Measurements from ENCODE around the gene ZSWIM4. TPM values are rescaled to one million over a fixed set of nuclear protein-coding genes. Genes with fewer than 3 reads are reported as not detected.

Gene ZSWIM4
- total RNA-seq, 2 donors from 2014 or later: 9.7 to 14.2 TPM

- intact Hi-C loops (cut with DNase I): loop anchor here (5.0 kb wide), 1 partner anchor 41 kb away; the partner anchor contains the start of gene ZSWIM4
- Histone ChIP-seq H3K36me3 (peaks cover 5 to 6% of the 10 kb centered on the region in 2 donors), H3K27ac (peak overlapping the region; percentile 98 to 99), H3K4me1 (replicated peaks) (peaks cover 25% of the 10 kb centered on the region), H3K9me3 (no peaks in the 10 kb centered on the region), H3K27me3 (replicated peaks; ENCODE audit: insufficient read depth) (no peaks in the 10 kb centered on the region), H3K4me3 (peak overlapping the region; percentile 91 to 96)
- no peak for DNase-seq (ENCODE audit: low spot score)
- no peak for TF ChIP-seq POLR2AphosphoS5 (IDR thresholded peaks at IDR 0.05)
- TF ChIP-seq CTCF (IDR thresholded peaks at IDR 0.05): no peak
- WGBS: 51% methylated on average over 18 of the region's 18 CpGs
Observed at GRCh38 chr19:13838435-13839129, 43.3 kb downstream of the ZSWIM4 start.

- Histone ChIP-seq H3K27me3 (replicated peaks; ENCODE audit: insufficient read depth) (no peaks in the 10 kb centered on the region), H3K27ac (peak overlapping the region; percentile 98 to 99), H3K9me3 (no peaks in the 10 kb centered on the region), H3K4me3 (peak overlapping the region; percentile 91 to 96), H3K36me3 (peaks cover 5 to 6% of the 10 kb centered on the region in 2 donors), H3K4me1 (replicated peaks) (peaks cover 18% of the 10 kb centered on the region)
- intact Hi-C loops (cut with DNase I): loop anchor here (5.0 kb wide), 1 partner anchor 42 kb away; the partner anchor contains the start of gene ZSWIM4
- peak; percentile 82 for TF ChIP-seq POLR2AphosphoS5 (IDR thresholded peaks at IDR 0.05)
- TF ChIP-seq POLR2A (IDR thresholded peaks at IDR 0.05): peak; percentile 56
- TF ChIP-seq CTCF (IDR thresholded peaks at IDR 0.05): peak in 1 of 4 experiments; percentile 6
- DNase-seq (ENCODE audit: low spot score): peak; percentile 77
- WGBS: 2% methylated on average over 24 of the region's 36 CpGs
Observed at GRCh38 chr19:13839130-13839937, 44.1 kb downstream of the ZSWIM4 start.

- intact Hi-C loops (cut with DNase I): loop anchor here (5.0 kb wide), 1 partner anchor 43 kb away; the partner anchor contains the start of gene ZSWIM4
- Histone ChIP-seq H3K9me3 (no peaks in the 10 kb centered on the region), H3K27ac (peak overlapping the region; percentile 98 to 99), H3K36me3 (peaks cover 5 to 6% of the 10 kb centered on the region in 2 donors), H3K4me1 (replicated peaks) (peaks cover 16% of the 10 kb centered on the region), H3K4me3 (peak overlapping the region; percentile 91 to 96), H3K27me3 (replicated peaks; ENCODE audit: insufficient read depth) (no peaks in the 10 kb centered on the region)
- TF ChIP-seq POLR2A (IDR thresholded peaks at IDR 0.05) (no peak), POLR2AphosphoS5 (IDR thresholded peaks at IDR 0.05) (no peak), CTCF (IDR thresholded peaks at IDR 0.05) (no peak)
- WGBS: 9% methylated on average over 6 of the region's 6 CpGs
- no peak for DNase-seq (ENCODE audit: low spot score)
Observed at GRCh38 chr19:13839938-13840304, 44.7 kb downstream of the ZSWIM4 start.

- Histone ChIP-seq H3K27ac (peak overlapping the region; percentile 98 to 99), H3K36me3 (peaks cover 5 to 6% of the 10 kb centered on the region in 2 donors), H3K4me1 (replicated peaks) (peaks cover 16% of the 10 kb centered on the region), H3K9me3 (no peaks in the 10 kb centered on the region), H3K27me3 (replicated peaks; ENCODE audit: insufficient read depth) (no peaks in the 10 kb centered on the region), H3K4me3 (peak overlapping the region; percentile 91 to 96)
- TF ChIP-seq POLR2A (IDR thresholded peaks at IDR 0.05) (peak; percentile 24), CTCF (IDR thresholded peaks at IDR 0.05) (no peak), POLR2AphosphoS5 (IDR thresholded peaks at IDR 0.05) (no peak)
- no peak for DNase-seq (ENCODE audit: low spot score)
- intact Hi-C loops (cut with DNase I): no loop called here
- WGBS: 34% methylated on average over 23 of the region's 23 CpGs
Observed at GRCh38 chr19:13840305-13841085, 45.3 kb downstream of the ZSWIM4 start.

Measured in prostate gland (tissue), 2 donors.